GM19023 (cell line): ENCODE results near the gene GTF2F1.
"Not testable (repeated sequence)": the region's sequence is repeated elsewhere in the genome, so short reads cannot be mapped to it uniquely, and the experiment has no call there.

Experiments used
- ATAC-seq: cut with Tn5 transposase; IDR thresholded peaks from one replicate; pipeline ENCODE4 v1.9.1; 2021; ENCODE audit warnings: mild to moderate bottlenecking, moderate library complexity; ENCODE audit not compliant: unreplicated experiment

GTF2F1 gene

GRCh38 chr19:6387372-6387771, 5.6 kb downstream of the GTF2F1 start:
- ATAC-seq = no peak

GRCh38 chr19:6384381-6384780, 8.6 kb downstream of the GTF2F1 start:
- ATAC-seq = no peak

GRCh38 chr19:6383188-6383587, 9.8 kb downstream of the GTF2F1 start:
- ATAC-seq = no peak

- no peak for ATAC-seq
Observed at GRCh38 chr19:6381030-6381750, 11.8 kb downstream of the GTF2F1 start.

- ATAC-seq = no peak
Observed at GRCh38 chr19:6379744-6380143, 13.2 kb downstream of the GTF2F1 start.

GRCh38 chr19:6378486-6378885, 14.5 kb downstream of the GTF2F1 start:
- no peak for ATAC-seq

GRCh38 chr19:6378041-6378440, 14.9 kb downstream of the GTF2F1 start:
- ATAC-seq = no peak

GRCh38 chr19:6376512-6377190, 16.3 kb downstream of the GTF2F1 start:
- ATAC-seq = no peak

- no peak for ATAC-seq
Observed at GRCh38 chr19:6375411-6376010, 17.5 kb downstream of the GTF2F1 start, which contains the start of gene PSPN. Gene PSPN, minus strand, starts transcription at chr19:6375933. Its CDS starts 84 bp downstream, at chr19:6375849.

GRCh38 chr19:6374711-6375410, 18.1 kb downstream of the GTF2F1 start:
- ATAC-seq = no peak

- no peak for ATAC-seq
Observed at GRCh38 chr19:6374161-6374709, 18.7 kb downstream of the GTF2F1 start.

GRCh38 chr19:6373813-6374108, 19.2 kb downstream of the GTF2F1 start:
- no peak for ATAC-seq

GRCh38 chr19:6373096-6373812, 19.7 kb downstream of the GTF2F1 start:
- peak; percentile 47 for ATAC-seq

GRCh38 chr19:6372594-6373095, 20.3 kb downstream of the GTF2F1 start, which contains the start of gene ALKBH7:
Gene ALKBH7, plus strand, starts transcription at chr19:6372794. Its CDS starts 27 bp downstream, at chr19:6372821.
- ATAC-seq = peak; percentile 78

GRCh38 chr19:6364353-6364752, 28.6 kb downstream of the GTF2F1 start:
- no peak for ATAC-seq

GRCh38 chr19:6362351-6362801, 30.6 kb downstream of the GTF2F1 start:
- no peak for ATAC-seq

- no peak for ATAC-seq
Observed at GRCh38 chr19:6362027-6362350, 31.0 kb downstream of the GTF2F1 start.

- ATAC-seq = not testable (repeated sequence)
Observed at GRCh38 chr19:6360857-6361216, 32.1 kb downstream of the GTF2F1 start.

- ATAC-seq = not testable (repeated sequence)
Observed at GRCh38 chr19:6360445-6360844, 32.5 kb downstream of the GTF2F1 start.

- ATAC-seq = no peak
Observed at GRCh38 chr19:6359568-6360341, 33.2 kb downstream of the GTF2F1 start.
